Activated T-cell treated with anti-CD3 and anti-CD28 coated beads, Interleukin-2, amount 50 U/mL, for 24 hours (primary cell): ENCODE measurements around the gene METTL27.

Experiments used
- DNase-seq: peaks from one replicate; pipeline ENCODE4 v3.0.0-alpha.2; 2020
- H3K27ac Mint-ChIP-seq: 2 replicates; pipeline ENCODE4 v1.8.0; 2020; ENCODE audit warnings: mild to moderate bottlenecking, mixed read lengths
- H3K27me3 Mint-ChIP-seq: 2 replicates; pipeline ENCODE4 v1.8.0; 2020; ENCODE audit warnings: mixed read lengths
- H3K36me3 Mint-ChIP-seq: 2 replicates; pipeline ENCODE4 v1.8.0; 2020; ENCODE audit warnings: low read depth, mixed read lengths
- H3K4me1 Mint-ChIP-seq: 2 replicates; pipeline ENCODE4 v1.8.0; 2020; ENCODE audit warnings: low read depth, mixed read lengths
- H3K4me3 Mint-ChIP-seq: 2 replicates; pipeline ENCODE4 v1.8.0; 2020; ENCODE audit warnings: mild to moderate bottlenecking, moderate library complexity, mixed read lengths
- H3K9me3 Mint-ChIP-seq: 2 replicates; pipeline ENCODE4 v1.8.0; 2020; ENCODE audit warnings: mixed read lengths

Gene METTL27

GRCh38 chr7:73834626-73835191 is 7.6 kb downstream of the METTL27 start:
- H3K9me3 Mint-ChIP-seq, result no peaks in the 10 kb centered on the region
- peaks cover 2% of the 10 kb centered on the region for H3K27me3 Mint-ChIP-seq
- no peak for DNase-seq
- H3K36me3 Mint-ChIP-seq, result no peaks in the 10 kb centered on the region
- no peaks in the 10 kb centered on the region for H3K4me1 Mint-ChIP-seq
- H3K27ac Mint-ChIP-seq, result no peak overlapping the region
- no peak overlapping the region for H3K4me3 Mint-ChIP-seq

- Mint-ChIP-seq H3K4me3 (no peak overlapping the region), H3K4me1 (peaks cover 7% of the 10 kb centered on the region), H3K27me3 (peaks cover 12% of the 10 kb centered on the region), H3K27ac (no peak overlapping the region), H3K36me3 (no peaks in the 10 kb centered on the region), H3K9me3 (no peaks in the 10 kb centered on the region)
- no peak for DNase-seq
Measured at GRCh38 chr7:73833251-73833919, 8.9 kb downstream of the METTL27 start.

- no peak for DNase-seq
Measured at GRCh38 chr7:73832806-73833205, 9.5 kb downstream of the METTL27 start.

GRCh38 chr7:73831834-73832651 is 10.3 kb downstream of the METTL27 start:
- no peaks in the 10 kb centered on the region for H3K9me3 Mint-ChIP-seq
- H3K4me1 Mint-ChIP-seq, result peaks cover 20% of the 10 kb centered on the region
- H3K27ac Mint-ChIP-seq, result no peak overlapping the region
- H3K36me3 Mint-ChIP-seq, result no peaks in the 10 kb centered on the region
- peaks cover 24% of the 10 kb centered on the region for H3K27me3 Mint-ChIP-seq
- DNase-seq, result no peak
- H3K4me3 Mint-ChIP-seq, result no peak overlapping the region

More at GRCh38 chr7:73832806-73833205, 9.5 kb downstream of the METTL27 start:
- H3K9me3 Mint-ChIP-seq, result no peaks in the 10 kb centered on the region
- H3K27ac Mint-ChIP-seq, result no peak overlapping the region
- no peaks in the 10 kb centered on the region for H3K36me3 Mint-ChIP-seq
- H3K4me3 Mint-ChIP-seq, result no peak overlapping the region
- peaks cover 12% of the 10 kb centered on the region for H3K4me1 Mint-ChIP-seq
- peaks cover 16% of the 10 kb centered on the region for H3K27me3 Mint-ChIP-seq

GRCh38 chr7:73831584-73831833 is 10.8 kb downstream of the METTL27 start:
- Mint-ChIP-seq H3K27me3 (peaks cover 29% of the 10 kb centered on the region), H3K9me3 (no peaks in the 10 kb centered on the region), H3K36me3 (no peaks in the 10 kb centered on the region), H3K4me1 (peaks cover 25% of the 10 kb centered on the region), H3K27ac (no peak overlapping the region), H3K4me3 (no peak overlapping the region)
- no peak for DNase-seq

GRCh38 chr7:73830681-73831583 is 11.4 kb downstream of the METTL27 start, which contains the start of gene CLDN4:
Gene CLDN4 (plus strand): TSS chr7:73830996. CDS start chr7:73831202, 206 bp downstream.
- Mint-ChIP-seq H3K4me3 (no peak within 1 kb of the TSS), H3K27me3 (peaks cover 32% of the 10 kb centered on the region), H3K4me1 (peaks cover 26% of the 10 kb centered on the region), H3K36me3 (no peaks in the 10 kb centered on the region), H3K27ac (no peak within 1 kb of the TSS), H3K9me3 (no peaks in the 10 kb centered on the region)
- DNase-seq, result no peak

- Mint-ChIP-seq H3K27ac (no peak overlapping the region), H3K36me3 (no peaks in the 10 kb centered on the region), H3K27me3 (peaks cover 35% of the 10 kb centered on the region), H3K9me3 (no peaks in the 10 kb centered on the region), H3K4me3 (no peak overlapping the region), H3K4me1 (peaks cover 26% of the 10 kb centered on the region)
- DNase-seq, result no peak
Measured at GRCh38 chr7:73829921-73830680, 12.2 kb downstream of the METTL27 start.

GRCh38 chr7:73829505-73829904 is 12.8 kb downstream of the METTL27 start:
- Mint-ChIP-seq H3K27me3 (peaks cover 35% of the 10 kb centered on the region), H3K36me3 (no peaks in the 10 kb centered on the region), H3K9me3 (no peaks in the 10 kb centered on the region), H3K4me1 (peaks cover 26% of the 10 kb centered on the region), H3K4me3 (no peak overlapping the region), H3K27ac (no peak overlapping the region)
- no peak for DNase-seq

- H3K27me3 Mint-ChIP-seq, result peaks cover 35% of the 10 kb centered on the region
- DNase-seq, result no peak
Measured at GRCh38 chr7:73828972-73829371, 13.3 kb downstream of the METTL27 start.

GRCh38 chr7:73828107-73828803 is 14.1 kb downstream of the METTL27 start:
- H3K27ac Mint-ChIP-seq, result no peak overlapping the region
- H3K36me3 Mint-ChIP-seq, result no peaks in the 10 kb centered on the region
- peaks cover 35% of the 10 kb centered on the region for H3K27me3 Mint-ChIP-seq
- no peak for DNase-seq
- no peak overlapping the region for H3K4me3 Mint-ChIP-seq
- peaks cover 32% of the 10 kb centered on the region for H3K4me1 Mint-ChIP-seq
- H3K9me3 Mint-ChIP-seq, result no peaks in the 10 kb centered on the region

More at GRCh38 chr7:73828972-73829371, 13.3 kb downstream of the METTL27 start:
- Mint-ChIP-seq H3K27ac (no peak overlapping the region), H3K9me3 (no peaks in the 10 kb centered on the region), H3K4me1 (peaks cover 27% of the 10 kb centered on the region), H3K36me3 (no peaks in the 10 kb centered on the region), H3K4me3 (no peak overlapping the region)

GRCh38 chr7:73827567-73828106 is 14.7 kb downstream of the METTL27 start:
- DNase-seq, result no peak
- Mint-ChIP-seq H3K27me3 (peaks cover 35% of the 10 kb centered on the region), H3K36me3 (no peaks in the 10 kb centered on the region), H3K4me3 (no peak overlapping the region), H3K27ac (no peak overlapping the region), H3K4me1 (peaks cover 32% of the 10 kb centered on the region), H3K9me3 (no peaks in the 10 kb centered on the region)

GRCh38 chr7:73824986-73825385 is 17.3 kb downstream of the METTL27 start:
- no peak for DNase-seq
- Mint-ChIP-seq H3K36me3 (no peaks in the 10 kb centered on the region), H3K27ac (no peak overlapping the region), H3K4me1 (peaks cover 32% of the 10 kb centered on the region), H3K27me3 (peaks cover 39% of the 10 kb centered on the region), H3K4me3 (no peak overlapping the region), H3K9me3 (no peaks in the 10 kb centered on the region)
